GM12878 (cell line): ENCODE results near the gene SELENOT. TPM values are rescaled to one million over a fixed set of nuclear protein-coding genes. Genes with fewer than 3 reads are reported as not detected.

Experiments
- ATAC-seq: fragments of 200-7000 bp; cut with Tn5 transposase; 3 replicates; pipeline ENCODE4 v1.9.1; 2020; ENCODE audit warnings: mild to moderate bottlenecking, moderate library complexity
- BruUV-seq: library from RNA; stranded (reverse); fragments of 400-500 nt; replicated peaks from 2 replicates; lab custom pipeline; 2021; lab: Mats Ljungman, UMichigan
- CTCF ChIA-PET: fragments of 300-600 bp; sonication (Branson Sonifier 250); formaldehyde crosslinking; extraction: SDS; loops from one replicate; lab custom pipeline; 2021; ENCODE audit warnings: inconsistent platforms; lab: Yijun Ruan, JAX
- POLR2A ChIA-PET: fragments of 350-600 bp; formaldehyde crosslinking; extraction: SDS; loops from one replicate; lab custom pipeline; 2021; ENCODE audit warnings: inconsistent platforms; lab: Charles Lee
- RAD21 ChIA-PET: fragments of 300-600 bp; sonication (Branson Sonifier 250); formaldehyde crosslinking; loops from one replicate; lab custom pipeline; 2023; ENCODE audit warnings: antibody characterized with exemption; ENCODE audit not compliant: unreplicated experiment; lab: Charles Lee
- SMC1A ChIA-PET: fragments of 300-600 bp; sonication (Branson Sonifier 250); formaldehyde crosslinking; loops from one replicate; lab custom pipeline; 2023; ENCODE audit not compliant: unreplicated experiment, uncharacterized antibody; lab: Charles Lee
- DNase-seq: peaks from one replicate; pipeline ENCODE4 v3.0.0-alpha.2; 2011; ENCODE audit warnings: low read depth, low spot score
- FAIRE-seq: peaks from 3 replicates; lab custom pipeline; 2011; peaks lifted over from hg19 to GRCh38; lab: Jason Lieb, UNC
- H2AFZ ChIP-seq: 2 replicates; pipeline ENCODE4 v1.6.0; 2011; ENCODE audit warnings: low read depth, low read length, control low read depth; ENCODE audit not compliant: control insufficient read depth
- H3K27ac ChIP-seq: 2 replicates; pipeline ENCODE4 v1.5.1; 2011; ENCODE audit warnings: control low read depth; ENCODE audit not compliant: control insufficient read depth, insufficient read depth
- H3K27me3 ChIP-seq, 2 experiments: replicated peaks in 1 of 2; 2 replicates each; pipeline versions ENCODE4 v1.6.0 to v1.6.1; 2011; ENCODE audit warnings: low read length in 1 of 2; ENCODE audit not compliant: control insufficient read depth in 2 of 2, insufficient read depth in 2 of 2
- H3K36me3 ChIP-seq, 2 experiments: 2 replicates each; pipeline ENCODE4 v1.5.1; 2011; ENCODE audit warnings: low read length in 1 of 2; ENCODE audit not compliant: control insufficient read depth in 2 of 2, insufficient read depth in 2 of 2
- H3K4me1 ChIP-seq: 2 replicates; pipeline ENCODE4 v1.6.1; 2011; ENCODE audit warnings: mild to moderate bottlenecking, low read length, moderate library complexity, mixed read lengths; ENCODE audit not compliant: control insufficient read depth, insufficient read depth
- H3K4me2 ChIP-seq: 2 replicates; pipeline ENCODE4 v1.6.0; 2011; ENCODE audit warnings: control low read depth; ENCODE audit not compliant: control insufficient read depth, insufficient read depth
- H3K4me3 ChIP-seq: fragments of 200-600 bp; sonication (generic); 2 replicates; pipeline ENCODE4 v1.5.1; 2016
- H3K79me2 ChIP-seq: 2 replicates; pipeline ENCODE4 v1.6.0; 2011; ENCODE audit warnings: low read length; ENCODE audit not compliant: control insufficient read depth, insufficient read depth
- H3K9ac ChIP-seq: 2 replicates; pipeline ENCODE4 v1.8.0; 2011; ENCODE audit warnings: low read length, control low read depth, mixed read lengths; ENCODE audit not compliant: control insufficient read depth, insufficient read depth
- H3K9me3 ChIP-seq: replicated peaks from 3 replicates; pipeline ENCODE4 v1.5.1; 2011; ENCODE audit warnings: mild to moderate bottlenecking, low read length; ENCODE audit not compliant: control insufficient read depth, insufficient read depth
- H4K20me1 ChIP-seq: 2 replicates; pipeline ENCODE4 v1.6.0; 2011; ENCODE audit not compliant: control insufficient read depth, insufficient read depth
- BACH1 ChIP-seq: fragments of 450-650 bp; IDR thresholded peaks from 2 replicates; pipeline ENCODE4 v1.6.1; 2017; ENCODE audit warnings: mild to moderate bottlenecking, borderline replicate concordance
- CBX5 ChIP-seq: sonication (generic); IDR thresholded peaks from 2 replicates; pipeline ENCODE4 v1.6.1; 2016; ENCODE audit warnings: low read depth, moderate library complexity, mild to moderate bottlenecking, inconsistent platforms
- CHD4 ChIP-seq: fragments of 200-600 bp; sonication (generic); IDR thresholded peaks from 2 replicates; pipeline ENCODE4 v1.6.1; 2016; ENCODE audit warnings: mild to moderate bottlenecking
- CREM ChIP-seq: IDR thresholded peaks from 2 replicates; pipeline ENCODE4 v1.6.1; 2014; ENCODE audit warnings: antibody characterized with exemption, low read depth
- E2F8 ChIP-seq: fragments of 450-650 bp; IDR thresholded peaks from 2 replicates; pipeline ENCODE4 v1.6.1; 2018; ENCODE audit warnings: mild to moderate bottlenecking, low read depth, moderate library complexity; ENCODE audit not compliant: partially characterized antibody
- E4F1 ChIP-seq: fragments of 450-650 bp; IDR thresholded peaks from 2 replicates; pipeline ENCODE4 v1.6.1; 2018; ENCODE audit warnings: borderline replicate concordance, mild to moderate bottlenecking; ENCODE audit not compliant: partially characterized antibody
- EED ChIP-seq: sonication (generic); IDR thresholded peaks from 2 replicates; pipeline ENCODE4 v1.6.1; 2016; ENCODE audit warnings: antibody characterized with exemption, low read depth
- HDGF ChIP-seq: fragments of 450-650 bp; IDR thresholded peaks from 2 replicates; pipeline ENCODE4 v1.6.1; 2016; ENCODE audit warnings: antibody characterized with exemption
- MEF2B ChIP-seq: fragments of 450-650 bp; IDR thresholded peaks from 2 replicates; pipeline ENCODE4 v1.6.1; 2018; ENCODE audit warnings: mild to moderate bottlenecking, moderate library complexity; ENCODE audit not compliant: partially characterized antibody, poor library complexity, severe bottlenecking
- MXI1 ChIP-seq: fragments of 150-350 bp; IDR thresholded peaks from 2 replicates; pipeline ENCODE4 v1.6.1; 2011; ENCODE audit warnings: low read depth, mild to moderate bottlenecking, inconsistent platforms, low read length, improper control_type of control experiment
- POLR2A ChIP-seq: IDR thresholded peaks from 2 replicates; pipeline ENCODE4 v1.6.1; 2011; ENCODE audit warnings: low read depth, mild to moderate bottlenecking, low read length
- POLR2AphosphoS2 ChIP-seq: IDR thresholded peaks from 2 replicates; pipeline ENCODE4 v1.6.1; 2011; ENCODE audit warnings: low read depth, mild to moderate bottlenecking, low read length, improper control_type of control experiment, moderate library complexity
- POU2F2 ChIP-seq: IDR thresholded peaks from 3 replicates; pipeline ENCODE4 v1.6.1; 2011; ENCODE audit warnings: low read depth, mild to moderate bottlenecking, low read length, borderline replicate concordance
- RBBP5 ChIP-seq: fragments of 200-600 bp; sonication (generic); conservative IDR thresholded peaks from 2 replicates; pipeline ENCODE4 v1.6.1; 2016
- RFX5 ChIP-seq: IDR thresholded peaks from 2 replicates; pipeline ENCODE4 v1.6.1; 2011; ENCODE audit warnings: low read depth, low read length, improper control_type of control experiment
- RUNX3 ChIP-seq: IDR thresholded peaks from 2 replicates; pipeline ENCODE4 v1.6.1; 2012; ENCODE audit warnings: low read length, inconsistent platforms
- TBL1XR1 ChIP-seq: IDR thresholded peaks from 2 replicates; pipeline ENCODE4 v1.6.1; 2012; ENCODE audit warnings: low read depth, low read length, improper control_type of control experiment
- TCF7 ChIP-seq: IDR thresholded peaks from 2 replicates; pipeline ENCODE4 v1.6.1; 2014; ENCODE audit warnings: antibody characterized with exemption, borderline replicate concordance
- YY1 ChIP-seq: IDR thresholded peaks from 2 replicates; pipeline ENCODE4 v1.6.1; 2011; ENCODE audit warnings: low read depth, mild to moderate bottlenecking, low read length
- WGBS: methylation state at CpG from one replicate; pipeline ENCODE4 v1.1.6; 2016; ENCODE audit warnings: low lambda C conversion rate; ENCODE audit not compliant: insufficient replicate concordance, insufficient coverage; ENCODE audit errors: missing lambda C conversion rate; 5-methylcytosine and 5-hydroxymethylcytosine counted together
- in situ Hi-C: fragments of 300-500 bp; cut with MboI; formaldehyde crosslinking; loops from 9 replicates; pipeline ENCODE4 v1.14.3; 2018; ENCODE audit warnings: mixed read lengths
- intact Hi-C: fragments of 100-400 bp; cut with micrococcal nuclease; formaldehyde crosslinking; loops from one replicate; pipeline ENCODE4 v1.14.2; 2022; ENCODE audit not compliant: unreplicated experiment
- polyA plus RNA-seq, 11 experiments: library from polyadenylated mRNA; depleted of rRNA in 4 of 11; unstranded in 6 of 11; stranded (reverse) in 5 of 11; fragments of >200 nt; fragmentation: Nextera tagmentation in 4 of 11; fragmentation: Illumina TruSeq in 1 of 11; extraction: Ambion mirVana in 4 of 11; extraction: Trizol in 1 of 11; gene quantifications; 1 replicate in 1 of 11; 2 replicates in 10 of 11; pipeline versions ENCODE4 v1.2.1 to v1.2.3, GENCODE V29; 2011 to 2016; ENCODE audit warnings: inconsistent platforms in 2 of 11, missing spikeins in 2 of 11, low read depth in 1 of 11
- total RNA-seq, 4 experiments: library from RNA; depleted of rRNA in 3 of 4; stranded (reverse); fragments of >200 nt in 3 of 4; fragmentation: Illumina TruSeq in 1 of 4; extraction: Trizol in 1 of 4; gene quantifications; 2 replicates each; pipeline versions ENCODE4 v1.2.1 to v1.2.3, GENCODE V29; 2013 to 2021

The SELENOT gene
- total and polyA plus RNA-seq, 10 of the 15 experiments (the other 5 are each of a cell fraction or from before 2014, with no cell fraction given) = 89.4 to 768 (median 261) TPM

- peaks cover 18% of the 10 kb centered on the region for H3K4me1 ChIP-seq
- peaks cover 0 to 4% of the 10 kb centered on the region in 2 experiments for H3K36me3 ChIP-seq
- peaks cover 84% of the 10 kb centered on the region for H3K79me2 ChIP-seq
- DNase-seq = no peak
- H2AFZ ChIP-seq = no peak overlapping the region
- CTCF ChIA-PET = interaction anchor here (0.6 to 3.6 kb wide), 11 partner anchors 9 to 166 kb away, joined by 3 to 18 read pairs (median 4); partner anchors contain the start of gene ERICH6
- intact Hi-C loops = loop anchor here (1.0 to 2.0 kb wide), 2 partner anchors 15 to 51 kb away; partner anchors contain the start of genes EIF2A and SERP1
- H3K27ac ChIP-seq = peak overlapping the region; percentile 88
- POLR2A ChIA-PET = interaction anchor here (0.8 to 5.0 kb wide), 7 partner anchors 9 to 168 kb away, joined by 3 to 33 read pairs (median 16); partner anchors contain the start of genes EIF2A, SERP1 and SIAH2
- H3K4me2 ChIP-seq = peak overlapping the region; percentile 82; the same call in 1 of the 2 replicates
- no peaks in the 10 kb centered on the region for H3K27me3 ChIP-seq
- FAIRE-seq = no peak
- TF ChIP-seq YY1 = no peak
- TF ChIP-seq CREM = no peak
- TF ChIP-seq MXI1 = no peak
- no peak for TF ChIP-seq POU2F2
- no peak for TF ChIP-seq E2F8
- TF ChIP-seq POLR2A = no peak
- TF ChIP-seq POLR2AphosphoS2 = no peak
- TF ChIP-seq TBL1XR1 = no peak
- TF ChIP-seq TCF7 = no peak
- no peak for TF ChIP-seq HDGF
- TF ChIP-seq EED = no peak
- no peak for TF ChIP-seq RFX5
- TF ChIP-seq RBBP5 = no peak
- no peak for TF ChIP-seq RUNX3
- TF ChIP-seq E4F1 = no peak
- no peak for TF ChIP-seq MEF2B
- TF ChIP-seq CBX5 = no peak
- no peak for TF ChIP-seq CHD4
- no peak for TF ChIP-seq BACH1
- BruUV-seq = no TSS peak
- SMC1A ChIA-PET = interaction anchor here (0.9 to 3.4 kb wide), 10 partner anchors 8 to 164 kb away, joined by 3 to 26 read pairs (median 6); partner anchors contain the start of gene ERICH6
- no peaks in the 10 kb centered on the region for H4K20me1 ChIP-seq
- ATAC-seq = no peak
- in situ Hi-C loops = no loop called here
- H3K9ac ChIP-seq = no peak overlapping the region
- no peak overlapping the region for H3K4me3 ChIP-seq
- RAD21 ChIA-PET = interaction anchor here (0.9 to 3.4 kb wide), 10 partner anchors 9 to 787 kb away, joined by 3 to 25 read pairs (median 7); partner anchors contain the start of genes ERICH6, P2RY12 and SIAH2
- 96% methylated on average over 4 of the region's 4 CpGs for WGBS
- H3K9me3 ChIP-seq = peaks cover 1% of the 10 kb centered on the region; the same call in 1 of the 3 replicates
These were observed 5.5 kb upstream of the SELENOT start for GRCh38 chr3:150597646-150598045.
